Islet of Langerhans (tissue), 1 donor: ENCODE results near the gene MEA1.
A peak's percentile ranks its signal among the peaks of the same experiment; 100 is the strongest.
"Not testable (repeated sequence)": the region's sequence is repeated elsewhere in the genome, so short reads cannot be mapped to it uniquely, and the experiment has no call there.

Experiments used
- FAIRE-seq: peaks from one replicate; lab custom pipeline; 2011; peaks lifted over from hg19 to GRCh38; lab: Jason Lieb, UNC

MEA1 gene

GRCh38 chr6:43009124-43009523 lies 4.6 kb downstream of the MEA1 start:
- FAIRE-seq, result no peak

GRCh38 chr6:43007126-43007525 lies 6.6 kb downstream of the MEA1 start:
- FAIRE-seq, result no peak

GRCh38 chr6:43006251-43006650 lies 7.5 kb downstream of the MEA1 start:
- FAIRE-seq, result no peak

DNA sequence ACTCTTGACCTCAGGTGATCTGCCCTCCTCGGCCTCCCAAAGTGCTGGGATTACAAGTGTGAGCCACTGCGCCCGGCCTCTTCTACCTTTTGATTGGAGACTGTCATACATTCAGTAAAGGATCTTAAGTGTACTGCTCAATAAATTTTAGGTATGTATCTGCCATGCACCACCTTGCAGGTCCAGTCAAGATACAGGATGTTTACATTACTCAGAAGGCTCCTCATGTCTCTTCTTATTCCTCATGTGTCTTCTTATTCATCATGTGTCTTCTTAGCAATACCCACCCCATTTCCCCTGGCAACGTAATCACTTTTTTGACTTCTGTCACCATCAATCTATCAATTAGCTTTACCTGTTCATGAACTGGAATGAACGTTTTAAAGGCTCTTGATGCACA lies 7.9 kb downstream of the MEA1 start:
- FAIRE-seq, result no peak

GRCh38 chr6:43001843-43002242 lies 11.9 kb downstream of the MEA1 start:
- FAIRE-seq, result no peak

DNA sequence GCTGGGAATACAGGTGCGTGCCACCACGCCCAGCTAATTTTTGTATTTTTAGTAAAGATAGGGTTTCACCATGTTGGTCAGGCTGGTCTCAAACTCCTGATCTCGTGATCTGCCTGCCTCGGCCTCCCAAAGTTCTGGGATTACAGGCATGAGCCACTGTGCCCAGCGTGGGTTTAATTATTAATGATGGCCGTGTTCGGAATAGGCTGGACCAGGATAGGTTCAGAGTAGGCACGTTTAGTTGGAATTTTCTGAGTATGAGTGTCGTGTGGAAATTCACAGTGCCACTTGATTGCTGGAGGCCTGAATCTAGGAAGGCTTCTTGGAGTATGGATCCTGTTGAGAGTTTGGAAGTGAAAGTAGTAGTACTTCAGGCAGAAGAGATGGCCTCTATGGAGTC lies 15.5 kb downstream of the MEA1 start:
- FAIRE-seq, result not testable (repeated sequence)

GRCh38 chr6:42996513-42996912 lies 17.2 kb downstream of the MEA1 start:
- no peak for FAIRE-seq

GRCh38 chr6:42993445-42993844 lies 20.3 kb downstream of the MEA1 start:
- FAIRE-seq, result no peak

DNA sequence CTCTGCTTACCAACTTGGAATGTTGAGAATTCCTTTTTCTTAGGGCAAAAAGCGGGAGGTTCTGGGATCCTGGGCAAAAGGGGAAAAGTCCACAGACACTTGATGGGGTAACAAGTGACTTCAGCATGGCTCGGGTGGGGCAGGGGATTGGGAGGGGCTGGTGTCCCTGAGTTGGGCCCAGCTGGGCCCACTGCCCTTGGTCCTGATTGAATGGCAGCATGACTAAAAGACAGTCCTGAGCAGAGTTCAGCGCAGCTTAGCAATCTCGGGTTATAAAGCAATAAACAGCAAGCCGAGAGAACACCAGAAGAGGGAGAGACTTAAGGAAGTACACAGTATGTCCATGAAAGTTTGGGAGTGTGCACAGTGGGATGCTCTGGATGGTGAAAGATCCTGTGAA lies 23.8 kb downstream of the MEA1 start:
- no peak for FAIRE-seq

DNA sequence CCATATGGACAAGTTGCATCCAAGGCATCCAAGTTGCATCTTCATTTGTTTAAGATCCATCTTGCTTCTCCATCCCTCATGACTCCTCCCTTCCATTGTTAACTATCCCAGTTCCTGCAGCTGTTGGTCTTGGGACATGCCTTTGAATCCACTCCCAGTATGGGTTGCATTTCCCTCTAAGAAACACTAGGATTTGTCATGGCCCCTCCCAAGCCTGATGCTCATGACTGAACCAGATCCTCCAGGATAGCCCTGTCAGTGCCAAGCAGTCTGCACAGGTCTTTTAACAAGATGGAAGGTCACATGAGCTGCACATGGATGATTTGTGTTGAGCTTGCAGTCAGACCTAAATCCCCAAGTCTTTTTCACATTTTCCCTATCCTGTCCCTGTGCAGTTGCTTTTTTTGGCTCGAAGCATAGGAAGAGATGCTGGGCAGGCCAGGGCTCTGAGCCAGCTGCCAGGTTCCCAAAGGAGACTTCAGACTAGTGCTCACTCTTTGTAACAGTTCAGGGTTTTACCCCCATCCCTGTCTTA lies 25.2 kb downstream of the MEA1 start:
- FAIRE-seq, result no peak

DNA sequence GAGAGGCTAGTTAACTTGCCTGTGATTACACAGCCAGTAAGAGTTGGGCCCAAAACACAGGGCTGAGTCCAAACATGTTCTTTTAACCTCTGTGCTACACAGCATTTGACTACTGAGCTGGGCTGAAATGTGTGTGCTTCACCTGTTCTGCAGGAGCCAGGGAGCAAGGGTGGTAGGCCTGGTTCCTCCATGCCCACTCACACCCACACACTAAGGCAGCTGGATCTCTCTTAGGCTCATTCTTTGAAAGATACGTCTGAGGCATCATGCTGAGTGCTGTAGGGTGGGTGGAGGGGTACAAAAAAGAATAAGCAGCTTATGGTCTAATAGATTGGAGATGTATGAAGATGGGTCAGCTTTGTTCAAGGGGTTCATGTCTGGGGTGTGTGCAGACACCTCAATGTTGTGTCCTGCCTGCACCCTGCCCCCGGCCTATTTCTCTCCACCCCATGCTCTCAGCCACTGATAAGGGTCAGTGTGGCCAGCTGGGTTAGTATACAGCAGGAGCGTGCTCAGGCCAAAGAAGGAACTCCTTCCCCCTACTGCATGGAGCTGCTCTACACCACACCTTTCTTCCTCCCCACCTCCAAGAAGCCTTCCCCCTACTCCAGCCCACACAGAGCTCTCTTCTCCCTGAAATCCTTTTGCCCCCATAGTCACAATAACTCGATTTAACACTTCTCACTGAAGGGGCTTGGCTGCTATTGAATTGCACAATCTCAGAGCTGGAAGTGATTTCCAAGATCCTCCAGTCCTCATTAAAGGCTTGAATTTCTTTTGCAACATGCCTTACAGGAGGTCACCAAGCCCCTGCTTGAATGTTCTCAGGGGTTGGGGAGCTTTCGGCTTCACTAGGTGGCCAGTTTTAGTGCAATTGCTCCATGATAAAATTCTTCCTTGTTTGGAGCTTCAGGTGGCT lies 26.0 kb downstream of the MEA1 start:
- FAIRE-seq, result no peak

DNA sequence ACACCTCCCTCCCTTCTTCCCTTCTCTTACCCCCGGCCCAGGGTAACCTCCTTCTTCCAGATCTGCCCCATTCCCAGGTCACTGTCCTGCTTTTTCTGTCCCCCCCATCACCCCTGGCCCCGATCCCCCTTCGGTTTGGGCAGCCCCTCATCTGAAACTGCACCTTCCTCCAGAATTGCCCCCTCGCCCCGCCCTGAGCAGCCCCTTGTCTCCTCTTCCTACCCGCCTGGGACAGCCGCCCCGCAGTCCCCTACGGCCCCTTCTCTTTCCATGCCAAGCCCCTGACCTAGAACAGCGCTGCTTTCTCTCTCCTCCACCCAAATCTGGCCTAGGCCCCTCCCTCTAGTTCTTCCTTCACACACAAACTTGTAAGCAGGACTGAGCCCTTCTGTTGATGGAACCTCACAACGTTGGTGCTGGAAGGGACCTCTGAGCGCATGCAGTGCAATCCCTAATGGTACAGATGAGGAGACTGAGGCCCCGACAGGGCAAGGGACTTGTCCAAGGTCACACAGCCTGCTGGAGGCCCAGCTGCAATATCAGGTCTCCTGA lies 28.7 kb downstream of the MEA1 start:
- no peak for FAIRE-seq

- FAIRE-seq, result peak; percentile 83
Measured at GRCh38 chr6:42984001-42984923, 29.5 kb downstream of the MEA1 start, which contains the start of gene PPP2R5D. Gene PPP2R5D (plus strand): TSS chr6:42984570. CDS start chr6:42984678, 108 bp downstream.

- FAIRE-seq, result no peak
Measured at GRCh38 chr6:42981836-42982235, 31.9 kb downstream of the MEA1 start.

GRCh38 chr6:42979523-42980177 lies 34.1 kb downstream of the MEA1 start:
- FAIRE-seq, result no peak

- FAIRE-seq, result no peak
Measured at GRCh38 chr6:42978839-42979522, 34.8 kb downstream of the MEA1 start, which contains the start of gene PEX6. Gene PEX6 (minus strand): TSS chr6:42979181. CDS start chr6:42979150, 31 bp downstream.

GRCh38 chr6:42978487-42978838 lies 35.3 kb downstream of the MEA1 start:
- FAIRE-seq, result no peak

DNA sequence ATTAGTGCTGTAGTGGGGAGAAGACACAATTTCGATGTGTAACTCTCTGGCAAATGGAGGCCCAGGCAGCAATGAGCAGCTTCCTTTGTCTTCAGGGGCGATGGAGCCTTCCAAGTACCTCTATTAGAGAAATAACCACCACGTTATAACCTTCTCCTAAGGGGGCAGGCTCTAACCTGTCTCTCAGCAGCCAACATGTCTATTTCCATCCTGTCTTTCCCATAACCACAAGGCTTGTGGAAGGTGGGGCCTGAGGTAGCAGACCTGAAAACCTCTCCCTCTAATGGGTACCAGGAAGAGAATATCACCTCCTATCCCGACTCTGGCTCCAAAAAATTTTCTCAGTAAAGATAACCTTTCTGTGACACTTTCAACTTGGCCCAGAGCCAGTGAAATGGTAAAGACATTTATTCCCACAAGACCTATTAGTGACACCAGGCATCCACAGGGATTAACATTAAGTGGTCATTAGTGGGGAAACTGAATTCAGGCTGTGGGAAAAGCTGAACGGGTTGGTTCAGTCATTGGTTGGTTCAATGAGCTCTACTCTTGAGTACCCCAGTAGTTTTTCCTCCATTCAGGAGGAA lies 38.7 kb downstream of the MEA1 start:
- no peak for FAIRE-seq

GRCh38 chr6:42973926-42974325 lies 39.8 kb downstream of the MEA1 start:
- FAIRE-seq, result no peak

DNA sequence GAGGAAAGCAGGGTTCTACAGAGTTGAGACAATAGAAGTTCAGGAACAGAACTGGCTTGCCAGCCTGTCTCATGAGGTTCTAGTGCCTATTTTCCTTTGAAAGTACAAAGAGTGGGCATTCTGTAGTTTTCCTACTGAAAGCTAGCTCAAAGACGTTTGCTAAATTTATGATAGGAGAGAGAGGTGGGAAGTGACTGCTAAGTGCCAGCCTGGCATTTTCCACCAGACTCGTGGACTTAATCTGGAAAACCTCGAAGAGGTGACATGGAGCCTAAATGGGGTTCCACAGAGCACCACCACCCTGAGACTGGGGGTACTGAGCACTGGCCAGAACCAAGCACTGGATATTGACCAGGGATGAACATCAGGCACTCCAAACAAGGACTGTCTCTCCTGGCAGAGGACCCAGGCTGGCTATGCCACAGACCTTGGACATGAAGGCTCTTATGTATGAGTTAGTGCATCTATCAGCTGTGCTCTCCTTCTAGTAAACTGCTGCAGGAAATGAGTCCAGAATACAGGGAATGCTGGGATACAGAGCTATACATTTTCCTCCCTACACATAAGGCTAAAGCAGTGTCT lies 41.9 kb downstream of the MEA1 start:
- no peak for FAIRE-seq
